ENCODE data around the gene TYW1B.
"Not testable (repeated sequence)": the region's sequence is repeated elsewhere in the genome, so short reads cannot be mapped to it uniquely, and the experiment has no call there.

Gene TYW1B

DNA sequence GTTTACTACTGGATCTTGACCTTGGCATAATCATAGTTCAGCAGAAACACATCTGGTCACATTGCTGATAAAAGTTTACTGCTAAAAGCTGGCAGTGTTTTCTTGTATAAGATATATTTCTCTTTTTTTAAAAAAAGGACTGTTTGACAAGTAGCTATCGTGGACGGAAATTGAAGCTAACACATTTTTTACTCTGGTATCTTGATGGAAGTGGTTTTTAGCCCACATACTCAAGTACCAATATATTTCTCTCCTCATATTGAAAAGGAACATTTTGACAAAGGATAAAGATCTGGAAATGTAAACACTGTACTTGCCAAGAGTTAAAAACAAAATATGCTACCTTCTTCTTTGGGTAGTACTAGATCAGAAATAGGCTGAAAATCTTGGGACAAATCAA lies 137.8 kb downstream of the TYW1B start:
- not testable (repeated sequence) for DNase-seq

DNA sequence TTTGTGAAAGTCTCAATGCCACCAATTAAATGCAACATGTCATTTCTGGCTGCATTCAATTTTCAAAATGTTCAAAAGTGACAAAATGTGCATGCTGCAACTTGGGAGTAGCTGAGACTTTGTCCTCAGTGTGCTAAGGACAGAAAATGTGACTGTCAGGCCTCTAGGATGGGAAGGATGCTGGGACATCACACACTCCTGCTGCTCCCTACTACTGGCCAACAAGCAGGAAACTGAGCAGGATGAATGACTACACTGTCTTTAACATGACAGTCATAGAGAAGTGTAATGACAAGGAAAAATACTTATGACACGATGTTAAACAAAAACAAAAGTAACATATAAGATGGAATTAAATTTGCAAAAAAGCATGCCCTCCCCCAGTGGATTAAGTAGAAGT lies 138.7 kb downstream of the TYW1B start:
- DNase-seq: not testable (repeated sequence)

DNA sequence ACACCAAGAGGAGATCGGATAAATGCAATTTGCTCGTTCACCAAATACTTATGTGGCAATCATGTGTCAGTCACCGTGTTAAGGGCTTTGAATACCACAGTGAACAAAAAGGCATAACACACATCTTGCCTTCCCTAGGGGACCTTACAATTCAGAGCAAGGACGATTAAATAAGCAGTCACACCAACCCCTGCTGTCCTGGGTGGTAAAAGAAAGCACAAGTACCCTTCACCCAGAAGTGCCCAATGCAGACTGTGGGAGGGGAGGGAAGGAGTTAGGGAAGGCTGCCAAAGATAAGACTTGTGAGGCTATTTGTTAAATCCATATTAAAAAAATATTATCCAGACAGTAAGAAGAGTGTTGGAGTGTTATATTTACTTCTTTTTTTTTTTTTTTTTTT lies 146.8 kb downstream of the TYW1B start:
- not testable (repeated sequence) for DNase-seq

DNA sequence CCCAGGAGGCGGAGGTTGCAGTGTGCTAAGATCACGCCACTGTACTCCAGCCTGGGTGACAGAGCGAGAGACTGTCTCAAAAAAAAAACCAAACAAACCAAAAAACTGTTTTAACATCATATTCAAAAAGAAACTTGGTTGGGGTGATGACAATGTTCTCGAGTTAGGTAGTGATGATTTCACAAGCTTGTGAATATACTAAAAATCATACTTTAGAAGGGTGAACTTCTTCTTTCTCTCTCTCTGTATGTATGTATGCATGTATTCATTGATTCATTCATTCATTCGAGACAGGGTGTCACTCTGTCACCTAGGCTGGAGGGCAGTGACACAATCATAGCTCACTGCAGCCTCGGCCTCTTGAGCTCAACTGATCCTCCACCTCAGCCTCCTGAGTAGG lies 151.1 kb downstream of the TYW1B start:
- not testable (repeated sequence) for DNase-seq

DNA sequence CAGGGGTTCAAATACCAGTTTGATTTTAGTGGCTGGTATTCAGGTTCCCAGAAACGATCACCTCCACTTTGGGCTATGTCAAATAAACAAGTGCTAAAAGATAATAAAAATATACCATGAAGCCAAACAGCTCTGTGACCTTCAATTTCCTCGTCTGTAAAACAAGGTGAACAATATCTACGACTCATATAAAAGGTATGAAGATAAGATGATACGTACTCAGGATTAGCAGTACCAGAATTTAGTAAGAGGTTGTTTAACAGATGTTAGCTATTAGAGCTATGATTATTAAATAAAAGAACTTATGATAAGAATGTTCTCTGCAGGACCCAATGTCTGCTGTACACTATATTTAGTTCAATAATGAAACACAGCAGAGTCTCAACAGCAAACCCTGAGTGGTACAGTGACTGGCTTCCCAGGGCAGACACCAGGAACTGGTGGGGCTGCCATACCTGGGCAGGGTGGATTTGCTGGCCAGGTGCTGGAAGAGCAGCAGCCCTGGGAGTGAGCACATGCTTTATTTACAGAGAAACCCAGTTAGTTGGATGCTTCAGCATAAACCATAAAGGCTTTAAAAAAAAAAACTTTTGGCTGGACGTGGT lies 151.8 kb downstream of the TYW1B start:
- not testable (repeated sequence) for DNase-seq

DNA sequence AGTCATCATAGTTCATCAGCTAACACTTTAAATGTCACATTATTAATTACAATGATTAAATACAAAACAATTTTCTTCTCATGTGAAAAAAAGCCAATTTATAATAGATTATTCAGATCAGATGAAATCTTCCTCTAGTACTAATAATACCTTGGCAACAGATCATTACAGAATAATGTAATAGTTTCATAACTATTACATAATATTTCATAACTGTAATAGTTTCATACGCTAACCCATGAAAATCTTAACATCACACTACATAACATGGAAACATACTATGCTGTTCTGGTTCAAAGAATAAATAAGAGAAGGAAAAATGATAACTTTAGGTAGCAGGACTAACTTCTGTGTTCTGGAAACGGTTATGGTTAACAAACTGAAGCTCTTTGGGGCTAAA lies 152.3 kb downstream of the TYW1B start:
- DNase-seq: not testable (repeated sequence)

DNA sequence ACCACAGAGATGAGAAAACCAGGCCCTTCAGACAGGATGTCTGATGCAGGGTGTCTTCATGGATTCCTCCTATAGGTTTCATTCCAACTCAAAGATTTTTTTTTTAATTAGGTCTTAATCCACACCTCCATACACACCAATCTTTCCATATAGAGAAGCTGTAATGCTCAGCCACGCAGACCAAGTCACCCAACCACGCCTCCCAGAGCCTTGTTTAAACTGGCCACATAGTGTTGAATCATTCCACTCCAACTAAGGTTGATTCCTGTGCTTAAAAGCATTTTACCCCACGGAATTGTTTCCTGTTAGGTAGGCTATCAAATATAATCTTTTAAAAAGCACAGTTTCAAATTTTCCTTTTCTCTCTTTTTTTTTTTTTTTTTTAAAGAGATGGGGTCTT lies 153.6 kb downstream of the TYW1B start:
- DNase-seq: no peak

DNA sequence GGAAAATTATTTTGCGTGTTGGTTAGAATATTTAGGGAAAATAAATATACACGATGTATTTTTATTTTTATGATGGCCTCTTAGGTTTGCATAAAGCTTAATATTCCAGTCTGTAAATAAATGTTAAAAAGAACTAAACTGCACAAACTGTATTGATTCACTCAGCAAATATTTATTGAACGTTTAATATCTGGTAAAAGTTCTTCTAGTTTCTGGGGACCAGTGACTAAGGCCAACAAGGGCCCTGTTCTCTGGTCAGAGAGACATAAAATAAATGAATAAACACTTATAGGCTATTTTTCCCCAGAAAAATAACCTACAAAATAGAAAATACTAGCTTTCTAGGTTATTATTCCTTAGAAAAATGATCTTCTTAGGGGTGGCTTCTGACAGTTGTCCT lies 157.2 kb downstream of the TYW1B start:
- DNase-seq: not testable (repeated sequence)

DNA sequence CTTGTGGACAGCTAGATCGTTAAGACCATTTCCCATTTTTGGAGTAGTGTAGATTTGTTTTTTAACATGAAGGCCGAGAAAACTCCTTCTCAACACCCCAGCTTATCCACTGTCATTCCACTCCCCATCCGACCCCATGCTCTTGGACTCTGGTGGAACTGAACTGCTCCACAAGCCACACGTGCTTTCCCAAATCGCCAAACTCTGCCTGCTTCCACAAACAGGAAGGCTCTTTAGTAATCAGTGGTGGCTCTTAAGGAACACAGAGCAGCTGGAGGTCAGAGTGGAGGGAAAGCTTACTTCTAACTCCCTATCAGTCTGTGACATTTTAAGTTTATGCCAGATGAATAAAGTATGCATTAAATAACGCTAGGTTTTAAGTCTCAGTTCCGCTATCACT lies 159.6 kb downstream of the TYW1B start:
- not testable (repeated sequence) for DNase-seq

DNA sequence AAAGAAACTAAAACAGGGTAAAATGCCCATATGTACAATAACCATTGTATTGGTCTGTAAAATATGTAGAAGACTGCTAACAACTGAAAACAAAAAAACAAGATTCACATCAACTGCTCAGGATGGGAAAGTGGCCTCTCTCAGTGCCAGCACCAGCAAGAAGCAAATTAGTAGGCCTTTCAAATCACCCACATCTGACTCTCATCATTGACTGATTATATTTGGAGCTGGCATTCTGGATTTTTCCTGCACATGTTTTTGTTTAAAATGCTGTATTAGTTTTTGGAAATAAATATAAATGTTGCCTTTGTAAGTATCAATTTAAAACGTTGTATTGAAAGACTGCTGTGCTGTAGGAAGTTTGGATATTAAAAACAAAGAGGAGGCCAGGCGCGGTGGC lies 161.0 kb downstream of the TYW1B start:
- not testable (repeated sequence) for DNase-seq

DNA sequence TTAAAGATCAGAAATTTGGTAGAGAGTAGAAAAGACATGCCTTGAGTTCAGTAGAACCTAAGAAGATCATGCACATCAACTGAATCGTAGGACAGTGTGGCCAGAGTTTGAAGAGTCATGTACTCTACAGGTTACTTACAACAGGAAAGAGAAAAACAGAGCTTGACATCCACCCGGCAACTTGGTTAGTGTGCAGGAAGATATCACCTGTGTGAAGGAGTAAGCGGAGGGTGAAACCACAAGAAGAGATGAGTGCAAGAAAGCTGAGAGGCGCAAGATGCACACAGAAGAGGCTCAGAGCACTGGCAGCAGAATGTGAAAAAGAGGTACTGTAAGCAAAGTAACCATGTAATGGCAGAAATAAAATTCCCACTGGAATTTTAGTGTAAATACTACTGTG lies 179.4 kb downstream of the TYW1B start:
- not testable (repeated sequence) for DNase-seq

DNA sequence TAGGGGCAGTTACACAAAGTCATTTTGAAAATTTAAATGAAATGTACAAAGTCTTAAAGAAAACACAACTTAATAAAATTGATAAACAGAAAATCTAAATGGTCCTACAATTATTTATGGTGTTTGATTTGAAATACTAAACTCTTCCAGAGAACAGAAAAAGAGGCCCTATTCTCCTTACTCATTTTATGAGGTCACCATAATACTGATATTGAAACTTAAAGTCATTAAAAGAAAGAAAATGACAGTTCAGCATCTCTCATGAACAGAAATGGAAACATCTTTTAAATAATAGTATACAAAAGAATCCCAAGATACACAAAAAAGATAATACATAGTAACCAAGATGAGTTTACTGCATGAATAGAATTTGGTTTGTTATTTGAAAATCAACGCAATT lies 184.3 kb downstream of the TYW1B start:
- not testable (repeated sequence) for DNase-seq

DNA sequence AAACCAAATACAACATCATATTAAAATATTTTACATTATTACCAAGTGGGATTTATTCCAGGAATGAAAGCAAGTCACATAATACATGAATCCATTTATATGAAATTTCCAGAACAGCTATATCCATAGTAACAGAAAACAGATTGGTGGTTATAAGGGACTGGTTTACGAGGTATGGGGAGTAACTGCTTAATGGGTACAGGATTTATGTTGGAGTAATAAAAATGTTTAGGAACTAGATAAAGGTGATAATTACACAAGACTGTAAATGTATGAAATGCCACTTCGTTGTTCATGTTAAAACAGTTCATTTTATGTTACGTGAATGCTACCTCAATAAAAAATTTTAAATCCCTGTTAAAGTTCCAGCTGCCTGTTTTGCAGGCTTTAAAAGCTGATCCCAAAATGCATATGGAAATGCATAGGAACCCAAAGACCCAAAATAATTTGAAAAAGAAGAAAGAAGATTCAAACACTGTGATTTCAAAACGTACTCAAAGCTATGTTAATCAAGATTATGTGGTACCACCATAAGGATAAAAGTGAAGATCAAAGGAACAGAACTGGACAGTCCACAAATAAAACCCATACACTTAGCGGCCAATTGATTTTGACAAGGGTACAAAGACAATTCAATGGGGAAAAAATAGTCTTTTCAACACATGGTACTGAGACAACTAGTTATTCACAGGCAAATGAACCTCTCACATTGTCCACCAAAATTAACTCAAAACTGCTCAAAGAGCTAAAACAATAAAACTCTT lies 186.3 kb downstream of the TYW1B start:
- not testable (repeated sequence) for DNase-seq

DNA sequence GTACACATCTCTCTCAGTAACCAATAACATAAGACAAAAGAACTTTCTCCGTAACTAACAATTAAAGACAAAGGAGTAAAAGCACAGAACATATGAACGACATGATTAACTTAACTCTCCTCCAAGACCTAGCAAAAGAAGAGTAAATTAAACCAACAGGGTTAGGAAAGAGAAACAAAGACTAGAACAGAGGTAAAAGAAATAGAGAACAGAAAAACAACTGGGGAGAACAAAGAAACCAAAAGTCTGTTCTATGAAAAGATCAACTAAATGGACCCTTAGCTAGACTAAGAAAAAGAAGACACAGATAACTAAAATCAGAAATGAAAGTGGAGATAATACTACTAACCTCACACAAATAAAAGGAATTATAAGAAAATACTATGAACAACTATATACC lies 187.3 kb downstream of the TYW1B start:
- DNase-seq: not testable (repeated sequence)

DNA sequence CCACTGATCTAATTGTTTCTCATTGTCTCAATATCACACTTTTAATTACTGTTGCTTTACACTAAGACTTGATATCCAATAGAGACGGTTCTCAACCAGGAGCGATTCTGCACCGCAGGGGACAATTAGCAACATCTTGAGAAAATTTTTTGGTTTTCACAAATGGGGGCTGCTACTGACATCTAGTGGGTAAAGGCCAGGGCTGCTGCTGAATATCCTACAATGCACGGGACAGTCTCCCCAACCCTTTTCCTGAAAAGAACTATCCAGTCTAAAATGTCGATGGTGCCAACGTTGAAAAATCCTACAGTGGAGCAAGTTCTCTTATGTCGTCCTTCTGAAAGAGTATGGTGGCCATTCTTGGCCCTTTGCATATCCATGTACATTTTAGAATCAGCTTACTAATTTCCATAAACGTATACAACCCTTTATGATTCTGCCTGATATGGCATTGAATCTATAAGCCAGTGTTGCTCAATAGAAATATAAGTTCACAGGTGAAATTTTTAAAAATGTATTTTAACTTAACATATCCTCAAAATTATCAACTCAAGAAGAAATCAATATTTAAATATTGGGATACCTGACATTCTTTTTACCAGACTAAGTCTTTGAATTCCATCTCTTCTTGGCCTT lies 192.6 kb downstream of the TYW1B start:
- DNase-seq: not testable (repeated sequence)

DNA sequence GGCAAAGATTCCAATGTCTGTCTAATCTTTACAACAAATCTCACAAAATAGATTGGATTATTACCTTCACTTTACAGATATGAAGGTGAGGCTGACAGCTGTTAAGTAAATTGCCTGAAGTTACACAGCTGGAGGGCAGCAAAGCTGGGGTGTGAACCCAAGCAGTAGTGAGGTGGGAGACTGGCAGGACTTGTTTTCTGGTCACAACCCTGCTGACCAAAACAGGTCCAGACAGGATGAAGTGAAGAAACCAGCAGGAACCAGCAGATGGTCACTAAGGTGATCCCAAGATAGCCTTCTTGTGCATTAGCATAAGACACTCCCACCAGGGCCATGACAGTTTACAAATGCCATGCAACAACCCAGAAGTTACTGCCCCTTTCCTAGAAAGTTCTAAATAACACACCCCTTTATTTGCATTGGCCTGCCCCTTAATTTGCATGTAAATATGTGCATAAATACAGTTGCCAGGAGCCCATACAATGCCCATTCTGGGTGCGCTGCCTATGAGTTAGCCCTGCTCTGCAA lies 195.2 kb downstream of the TYW1B start:
- DNase-seq: not testable (repeated sequence)

DNA sequence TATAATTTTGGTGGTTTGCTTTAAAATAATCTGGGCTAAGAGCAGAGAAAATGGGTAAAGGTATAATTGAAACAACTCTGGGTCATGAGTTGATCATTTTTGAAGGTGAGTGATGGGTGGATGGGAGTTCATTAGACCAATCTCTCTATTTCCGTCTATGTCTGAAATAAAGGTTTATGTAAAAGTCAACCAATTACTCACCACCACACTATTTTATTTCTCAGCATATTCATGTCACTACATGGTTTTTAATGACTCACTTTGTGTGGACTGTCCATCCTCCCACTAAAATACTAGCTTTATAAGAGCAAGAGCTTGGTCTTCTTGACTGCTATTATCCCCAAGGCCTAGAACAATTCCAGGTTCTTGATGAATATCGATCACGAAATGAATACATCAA lies 199.6 kb downstream of the TYW1B start:
- DNase-seq: not testable (repeated sequence)

DNA sequence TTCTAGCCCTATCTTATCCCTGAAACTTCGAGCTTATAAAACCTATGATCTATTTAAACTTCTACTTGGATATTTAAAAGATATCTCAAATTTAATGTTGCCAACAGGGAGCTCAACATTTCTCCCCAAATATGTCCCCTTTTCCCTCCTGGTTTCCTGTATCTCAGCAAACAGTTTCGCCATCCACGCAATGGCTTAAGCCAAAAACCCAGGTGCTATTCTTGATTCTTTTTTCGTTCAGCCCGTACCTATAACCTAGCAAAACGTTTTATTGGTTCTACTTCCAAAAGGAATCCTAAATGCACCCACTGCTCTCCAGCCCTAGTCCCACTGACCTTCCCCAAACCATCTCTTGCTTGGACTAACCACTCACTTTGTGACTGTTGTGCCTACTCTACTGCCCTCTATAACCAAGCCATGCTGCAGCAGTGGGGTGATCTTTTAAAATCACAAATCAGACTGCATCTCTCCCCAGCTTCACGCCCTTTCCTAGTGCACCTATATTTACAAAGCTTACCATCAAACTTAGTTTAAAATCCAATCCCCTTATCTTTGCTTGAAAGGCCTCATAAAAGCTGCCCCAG lies 201.5 kb downstream of the TYW1B start:
- not testable (repeated sequence) for DNase-seq

DNA sequence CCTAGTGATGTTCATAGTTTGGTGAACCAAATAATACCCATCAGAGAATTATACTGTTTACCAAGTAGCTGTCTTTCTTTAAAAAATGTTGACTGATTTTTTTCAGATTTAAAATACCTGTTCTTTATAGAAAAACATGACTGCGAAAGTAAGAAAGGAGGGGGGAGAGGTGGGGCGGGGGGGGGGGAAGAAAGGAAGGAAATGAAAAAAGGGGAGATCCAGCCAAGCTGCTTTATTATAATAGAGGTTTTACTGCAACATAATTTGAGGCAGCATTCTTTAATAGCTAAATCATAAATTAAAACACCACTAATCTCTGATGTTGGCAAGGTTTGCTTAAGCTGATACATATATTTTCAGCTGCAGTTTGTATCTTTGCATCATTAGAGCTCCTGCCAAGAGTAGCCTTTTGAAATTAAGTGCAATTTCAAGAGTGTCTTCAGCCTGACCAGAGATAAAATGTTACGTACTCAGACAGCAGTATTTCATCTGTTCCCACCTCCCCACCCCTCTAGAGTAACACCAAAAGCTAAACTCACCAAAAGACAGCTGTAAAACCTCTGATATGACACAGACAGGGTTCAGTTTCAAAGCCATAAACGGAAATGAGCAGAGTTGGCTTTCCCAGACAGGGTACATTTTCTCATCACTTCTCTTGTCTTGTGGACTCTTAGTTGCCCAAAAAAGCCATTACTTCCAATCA lies 202.1 kb downstream of the TYW1B start:
- DNase-seq: not testable (repeated sequence)

DNA sequence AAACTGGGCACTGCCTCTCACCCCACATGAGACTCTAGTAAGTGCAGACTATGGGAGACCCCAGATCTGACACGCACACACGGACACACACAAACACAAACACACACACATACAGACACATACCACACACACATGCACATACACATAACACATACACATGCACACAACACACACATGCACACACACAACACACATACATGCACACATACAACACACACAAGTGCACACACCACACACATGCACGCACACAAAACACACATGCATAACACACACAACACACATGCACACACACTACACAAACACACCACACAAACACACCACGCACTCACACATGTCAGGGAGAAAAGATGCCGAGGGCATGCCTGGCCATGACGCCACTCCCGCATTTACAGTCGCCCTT lies 205.5 kb downstream of the TYW1B start:
- no peak for DNase-seq

DNA sequence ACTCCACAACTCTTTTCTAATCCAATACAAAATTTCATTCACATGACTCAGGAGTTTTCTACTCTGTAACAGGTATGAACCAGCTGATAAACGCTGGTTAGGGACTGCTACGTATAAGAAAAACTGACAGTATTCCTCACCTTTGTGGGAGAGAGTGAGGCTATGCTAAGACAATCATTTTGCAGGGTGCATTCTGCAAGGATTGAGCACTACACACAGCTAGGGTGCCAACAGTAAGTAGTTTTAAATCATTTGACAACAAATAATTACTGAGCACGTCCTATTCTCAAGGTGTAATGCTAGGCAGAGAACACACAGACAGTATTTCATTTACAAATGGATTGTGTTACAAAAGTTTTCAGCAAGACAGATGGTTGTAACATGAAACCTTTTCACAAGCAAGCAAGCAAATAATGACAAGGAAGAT lies 206.2 kb downstream of the TYW1B start:
- DNase-seq: not testable (repeated sequence)

DNA sequence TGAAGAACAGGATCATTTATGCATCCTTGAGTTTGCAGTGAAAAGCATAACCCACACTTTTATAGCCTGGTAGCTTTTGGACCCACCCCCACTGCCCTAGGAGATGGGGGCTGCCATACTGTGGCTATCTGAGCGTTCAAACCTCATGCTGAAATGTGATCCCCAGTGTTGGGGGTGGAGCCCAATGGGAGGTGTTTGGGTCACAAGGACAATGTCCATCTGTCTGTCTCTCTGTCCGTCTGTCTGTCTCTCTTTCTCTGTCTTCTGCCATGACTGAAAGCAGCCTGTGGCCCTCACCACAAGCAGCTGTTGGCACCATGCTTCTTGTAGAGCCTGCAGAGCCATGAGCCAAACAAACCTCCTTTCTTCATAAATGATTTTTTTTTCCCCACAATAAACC lies 207.1 kb downstream of the TYW1B start:
- DNase-seq: not testable (repeated sequence)
